PC-9 (cell line): ENCODE measurements around the gene DNASE1L1. TPM values are rescaled to one million over a fixed set of nuclear protein-coding genes. Genes with fewer than 3 reads are reported as not detected.

Experiments
- BruUV-seq: library from RNA; stranded (reverse); fragments of 400-500 nt; replicated peaks from 2 replicates; lab custom pipeline; 2021; lab: Mats Ljungman, UMichigan
- CTCF ChIA-PET: fragments of 300-600 bp; sonication (Branson Sonifier 250); formaldehyde crosslinking; loops from one replicate; lab custom pipeline; 2022; ENCODE audit warnings: antibody characterized with exemption; lab: Charles Lee
- POLR2A ChIA-PET: fragments of 300-600 bp; sonication (Branson Sonifier 250); formaldehyde crosslinking; loops from one replicate; lab custom pipeline; 2022; ENCODE audit warnings: antibody characterized with exemption; ENCODE audit not compliant: unreplicated experiment; lab: Charles Lee
- DNase-seq, 2 experiments: peaks; one replicate each; pipeline versions ENCODE4 v3.0.0 to v3.0.0-alpha.2; 2015 to 2022; ENCODE audit warnings: mixed read lengths in 1 of 2
- H2AFZ ChIP-seq: fragments of 200-600 bp; sonication (generic); 2 replicates; pipeline ENCODE4 v1.8.1; 2017; ENCODE audit warnings: antibody characterized with exemption
- H3F3A ChIP-seq: fragments of 200-600 bp; sonication (generic); 2 replicates; pipeline ENCODE4 v1.8.1; 2017; ENCODE audit warnings: antibody characterized with exemption, mild to moderate bottlenecking, low read depth; ENCODE audit not compliant: insufficient read depth
- H3K27ac ChIP-seq: fragments of 200-600 bp; sonication (generic); 2 replicates; pipeline ENCODE4 v1.6.1; 2016; ENCODE audit warnings: mixed run types
- H3K27me3 ChIP-seq: fragments of 200-600 bp; sonication (generic); 2 replicates; pipeline ENCODE4 v1.6.1; 2016; ENCODE audit warnings: low read depth, mixed run types; ENCODE audit not compliant: insufficient read depth
- H3K36me3 ChIP-seq: fragments of 200-600 bp; sonication (generic); 2 replicates; pipeline ENCODE4 v1.6.1; 2016; ENCODE audit warnings: low read depth, mixed run types
- H3K4me1 ChIP-seq: fragments of 200-600 bp; sonication (generic); replicated peaks from 2 replicates; pipeline ENCODE4 v1.6.1; 2016; ENCODE audit warnings: mixed run types; ENCODE audit not compliant: insufficient read depth
- H3K4me2 ChIP-seq: fragments of 200-600 bp; sonication (generic); 2 replicates; pipeline ENCODE4 v1.6.1; 2017; ENCODE audit warnings: mixed run types
- H3K4me3 ChIP-seq: fragments of 200-600 bp; sonication (generic); 2 replicates; pipeline ENCODE4 v1.6.1; 2016; ENCODE audit warnings: mixed run types
- H3K79me2 ChIP-seq: fragments of 200-600 bp; sonication (generic); 2 replicates; pipeline ENCODE4 v1.6.1; 2017; ENCODE audit warnings: low read depth, mixed run types
- H3K9me2 ChIP-seq: fragments of 200-600 bp; sonication (generic); 2 replicates; pipeline ENCODE4 v1.8.1; 2017; ENCODE audit warnings: mild to moderate bottlenecking; ENCODE audit not compliant: insufficient read depth
- H3K9me3 ChIP-seq: fragments of 200-600 bp; sonication (generic); 2 replicates; pipeline ENCODE4 v1.8.1; 2016; ENCODE audit warnings: low read depth; ENCODE audit not compliant: insufficient read depth
- H4K20me1 ChIP-seq: fragments of 200-600 bp; sonication (generic); 2 replicates; pipeline ENCODE4 v1.8.1; 2017; ENCODE audit not compliant: insufficient read depth
- CTCF ChIP-seq: fragments of 200-600 bp; sonication (generic); conservative IDR thresholded peaks from 2 replicates; pipeline ENCODE4 v1.6.1; 2017; ENCODE audit warnings: mixed run types, antibody characterized with exemption, mild to moderate bottlenecking, moderate library complexity
- EZH2 ChIP-seq: fragments of 200-600 bp; sonication (generic); IDR thresholded peaks from 2 replicates; pipeline ENCODE4 v1.8.0; 2017; ENCODE audit warnings: antibody characterized with exemption, low read depth
- intact Hi-C: fragments of 100-400 bp; cut with micrococcal nuclease; formaldehyde crosslinking; loops from one replicate; pipeline ENCODE4 v1.10.0; 2022; ENCODE audit not compliant: unreplicated experiment
- total RNA-seq: library from RNA; stranded (reverse); gene quantifications from 2 replicates; pipeline ENCODE4 v1.2.3, GENCODE V29; 2021

Gene DNASE1L1
- total RNA-seq, 1 experiment from 2014 or later = 28.3 TPM

GRCh38 chrX:154374313-154375155 is 34.5 kb downstream of the DNASE1L1 start, which contains the start of gene FLNA:
Gene FLNA (minus strand): TSS chrX:154374634. CDS start chrX:154371245, 3,389 bp downstream.
- Histone ChIP-seq H3F3A (no peaks in the 10 kb centered on the region), H3K36me3 (no peaks in the 10 kb centered on the region), H3K27ac (peak within 1 kb of the TSS; percentile 47), H3K79me2 (peaks cover 14% of the 10 kb centered on the region), H3K9me3 (no peaks in the 10 kb centered on the region), H2AFZ (peak within 1 kb of the TSS; percentile 5; the same call in 1 of the 2 replicates), H4K20me1 (no peaks in the 10 kb centered on the region), H3K27me3 (no peaks in the 10 kb centered on the region), H3K4me2 (peak within 1 kb of the TSS; percentile 73), H3K4me1 (no peaks in the 10 kb centered on the region; the same call in 1 of the 2 replicates), H3K9me2 (no peaks in the 10 kb centered on the region), H3K4me3 (peak within 1 kb of the TSS; percentile 51)
- TF ChIP-seq CTCF (no peak), EZH2 (no peak)
- no TSS peak for BruUV-seq
- DNase-seq = peak in 1 of 2 experiments; percentile 73
- intact Hi-C loops = loop anchor here (5.0 to 10.0 kb wide), 6 partner anchors 158 to 1432 kb away; partner anchors contain the start of genes CCNQ, DKC1, F8 and FUNDC2
- ChIA-PET CTCF (interaction anchor here (1.1 to 2.4 kb wide), 6 partner anchors 24 to 374 kb away, joined by 3 to 14 read pairs (median 8); partner anchors contain the start of genes RPL10 and SLC10A3), POLR2A (interaction anchor here (0.6 kb wide), 3 partner anchors 9 to 66 kb away, joined by 3 to 4 read pairs (median 3); no protein-coding TSS in a partner anchor)

GRCh38 chrX:154373340-154374306 is 35.4 kb downstream of the DNASE1L1 start:
- H3K36me3 ChIP-seq = no peaks in the 10 kb centered on the region
- H3K27ac ChIP-seq = peak overlapping the region; percentile 47
- no peaks in the 10 kb centered on the region for H3K9me3 ChIP-seq
- CTCF ChIA-PET = interaction anchor here (0.7 to 2.4 kb wide), 17 partner anchors 10 to 375 kb away, joined by 3 to 14 read pairs (median 6); partner anchors contain the start of genes IKBKG, PLXNA3, RPL10 and SLC10A3
- TSS peak; percentile 33 for BruUV-seq
- H4K20me1 ChIP-seq = no peaks in the 10 kb centered on the region
- H3K4me3 ChIP-seq = peak overlapping the region; percentile 51; the same call in 1 of the 2 replicates
- H3K9me2 ChIP-seq = no peaks in the 10 kb centered on the region
- no peaks in the 10 kb centered on the region; the same call in 1 of the 2 replicates for H3K4me1 ChIP-seq
- H3K4me2 ChIP-seq = peak overlapping the region; percentile 73
- H3K79me2 ChIP-seq = peaks cover 14% of the 10 kb centered on the region
- H3F3A ChIP-seq = no peaks in the 10 kb centered on the region
- TF ChIP-seq EZH2 (no peak), CTCF (peak; percentile 66)
- intact Hi-C loops = loop anchor here (1.0 to 10.0 kb wide), 7 partner anchors 111 to 1431 kb away; partner anchors contain the start of genes DKC1, F8 and FUNDC2
- H2AFZ ChIP-seq = no peak overlapping the region
- no peaks in the 10 kb centered on the region for H3K27me3 ChIP-seq
- peak; percentile 76 to 95 for DNase-seq
- POLR2A ChIA-PET = interaction anchor here (0.5 to 1.3 kb wide), 13 partner anchors 23 to 1481 kb away, joined by 3 to 7 read pairs (median 5); partner anchors contain the start of genes LAGE3 and SLC10A3
